Measurements from ENCODE around the gene ATP10B.

Gene ATP10B

DNA sequence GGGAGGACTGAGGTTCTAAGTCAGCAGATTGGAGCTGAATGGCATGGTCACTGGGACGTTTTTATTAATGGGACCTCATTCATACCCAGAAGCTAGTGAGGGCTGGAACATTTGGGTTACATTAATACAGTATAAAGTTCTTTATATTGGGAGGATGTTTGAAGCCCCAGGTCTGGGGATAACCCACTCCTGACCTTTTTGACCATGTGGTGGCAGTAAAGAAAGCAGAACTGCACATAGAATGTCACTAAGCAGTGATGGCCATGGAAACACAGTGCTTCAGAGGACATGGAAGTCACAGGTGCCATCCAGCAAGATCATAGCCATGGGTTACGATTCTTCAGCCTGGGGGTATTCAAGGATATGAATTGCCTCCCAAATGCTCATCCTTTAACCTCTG is 176.0 kb downstream of the ATP10B start:
- no peaks in the 10 kb centered on the region for H3K4me1 ChIP-seq
- H3K9me3 ChIP-seq (ENCODE audit: control insufficient read depth, low read length): no peaks in the 10 kb centered on the region
- H3K27me3 ChIP-seq (ENCODE audit: control insufficient read depth, insufficient read depth, low read length): no peaks in the 10 kb centered on the region
- H3K4me3 ChIP-seq (ENCODE audit: low read depth, low read length): no peak overlapping the region
- H2AFZ ChIP-seq: no peak overlapping the region
- TF ChIP-seq, protein P1, sequence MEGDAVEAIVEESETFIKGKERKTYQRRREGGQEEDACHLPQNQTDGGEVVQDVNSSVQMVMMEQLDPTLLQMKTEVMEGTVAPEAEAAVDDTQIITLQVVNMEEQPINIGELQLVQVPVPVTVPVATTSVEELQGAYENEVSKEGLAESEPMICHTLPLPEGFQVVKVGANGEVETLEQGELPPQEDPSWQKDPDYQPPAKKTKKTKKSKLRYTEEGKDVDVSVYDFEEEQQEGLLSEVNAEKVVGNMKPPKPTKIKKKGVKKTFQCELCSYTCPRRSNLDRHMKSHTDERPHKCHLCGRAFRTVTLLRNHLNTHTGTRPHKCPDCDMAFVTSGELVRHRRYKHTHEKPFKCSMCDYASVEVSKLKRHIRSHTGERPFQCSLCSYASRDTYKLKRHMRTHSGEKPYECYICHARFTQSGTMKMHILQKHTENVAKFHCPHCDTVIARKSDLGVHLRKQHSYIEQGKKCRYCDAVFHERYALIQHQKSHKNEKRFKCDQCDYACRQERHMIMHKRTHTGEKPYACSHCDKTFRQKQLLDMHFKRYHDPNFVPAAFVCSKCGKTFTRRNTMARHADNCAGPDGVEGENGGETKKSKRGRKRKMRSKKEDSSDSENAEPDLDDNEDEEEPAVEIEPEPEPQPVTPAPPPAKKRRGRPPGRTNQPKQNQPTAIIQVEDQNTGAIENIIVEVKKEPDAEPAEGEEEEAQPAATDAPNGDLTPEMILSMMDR (IDR thresholded peaks at IDR 0.05): no peak
- no peaks in the 10 kb centered on the region for H3K36me3 ChIP-seq (ENCODE audit: control insufficient read depth, insufficient read depth, low read length)
- H3K79me2 ChIP-seq: no peaks in the 10 kb centered on the region
- H3K9ac ChIP-seq: no peak overlapping the region
- H3K4me2 ChIP-seq (ENCODE audit: low read length): no peak overlapping the region
- no peak overlapping the region for H3K27ac ChIP-seq

- Histone ChIP-seq H3K4me3 (ENCODE audit: low read depth, low read length) (no peak overlapping the region), H3K4me2 (ENCODE audit: low read length) (no peak overlapping the region), H3K4me1 (no peaks in the 10 kb centered on the region), H3K36me3 (ENCODE audit: control insufficient read depth, insufficient read depth, low read length) (no peaks in the 10 kb centered on the region), H3K27me3 (ENCODE audit: control insufficient read depth, insufficient read depth, low read length) (no peaks in the 10 kb centered on the region), H2AFZ (no peak overlapping the region), H3K79me2 (no peaks in the 10 kb centered on the region), H3K9ac (no peak overlapping the region), H3K9me3 (ENCODE audit: control insufficient read depth, low read length) (no peaks in the 10 kb centered on the region), H3K27ac (no peak overlapping the region)
- TF ChIP-seq, protein P1 (IDR thresholded peaks at IDR 0.05): no peak
Observed at GRCh38 chr5:160674901-160675300, 177.1 kb downstream of the ATP10B start.

GRCh38 chr5:160672521-160672920 is 179.5 kb downstream of the ATP10B start:
- H3K4me2 ChIP-seq (ENCODE audit: low read length): no peak overlapping the region
- H3K27me3 ChIP-seq (ENCODE audit: control insufficient read depth, insufficient read depth, low read length): no peaks in the 10 kb centered on the region
- TF ChIP-seq, protein P1 (IDR thresholded peaks at IDR 0.05): no peak
- H3K4me1 ChIP-seq: no peaks in the 10 kb centered on the region
- H3K36me3 ChIP-seq (ENCODE audit: control insufficient read depth, insufficient read depth, low read length): no peaks in the 10 kb centered on the region
- H3K79me2 ChIP-seq: no peaks in the 10 kb centered on the region
- no peaks in the 10 kb centered on the region for H3K9me3 ChIP-seq (ENCODE audit: control insufficient read depth, low read length)
- H3K4me3 ChIP-seq (ENCODE audit: low read depth, low read length): no peak overlapping the region
- no peak overlapping the region for H3K9ac ChIP-seq
- no peak overlapping the region for H2AFZ ChIP-seq
- H3K27ac ChIP-seq: no peak overlapping the region

- Histone ChIP-seq H3K4me3 (ENCODE audit: low read depth, low read length) (no peak overlapping the region), H3K27me3 (ENCODE audit: control insufficient read depth, insufficient read depth, low read length) (no peaks in the 10 kb centered on the region), H3K4me1 (no peaks in the 10 kb centered on the region), H3K9me3 (ENCODE audit: control insufficient read depth, low read length) (no peaks in the 10 kb centered on the region), H3K4me2 (ENCODE audit: low read length) (no peak overlapping the region), H3K36me3 (ENCODE audit: control insufficient read depth, insufficient read depth, low read length) (no peaks in the 10 kb centered on the region), H3K9ac (no peak overlapping the region), H3K27ac (no peak overlapping the region), H3K79me2 (no peaks in the 10 kb centered on the region), H2AFZ (no peak overlapping the region)
- TF ChIP-seq, protein P1 (IDR thresholded peaks at IDR 0.05): no peak
Observed at GRCh38 chr5:160668356-160668755, 183.7 kb downstream of the ATP10B start.

DNA sequence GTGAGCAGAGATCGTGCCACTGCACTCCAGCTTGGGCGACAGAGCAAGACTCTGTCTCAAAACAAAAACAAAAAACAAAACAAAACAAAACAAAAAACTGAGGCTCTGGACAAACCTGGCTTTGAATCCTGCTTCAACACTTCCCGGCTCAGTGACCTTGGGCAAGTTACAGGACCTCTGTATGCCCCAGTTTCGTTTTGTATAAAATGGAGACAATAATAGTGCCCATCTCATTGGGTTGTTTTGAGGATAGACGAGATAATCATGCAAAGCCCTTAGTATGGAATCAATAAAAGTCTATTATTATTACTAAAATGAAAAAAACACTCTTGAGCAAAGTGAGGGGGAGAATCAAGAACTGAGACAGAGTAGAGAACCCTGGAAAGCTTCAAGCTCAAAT is 184.9 kb downstream of the ATP10B start:
- H2AFZ ChIP-seq: no peak overlapping the region
- no peak overlapping the region for H3K4me2 ChIP-seq (ENCODE audit: low read length)
- TF ChIP-seq, protein P1 (IDR thresholded peaks at IDR 0.05): no peak
- no peaks in the 10 kb centered on the region for H3K9me3 ChIP-seq (ENCODE audit: control insufficient read depth, low read length)
- no peaks in the 10 kb centered on the region for H3K27me3 ChIP-seq (ENCODE audit: control insufficient read depth, insufficient read depth, low read length)
- H3K36me3 ChIP-seq (ENCODE audit: control insufficient read depth, insufficient read depth, low read length): no peaks in the 10 kb centered on the region
- H3K4me1 ChIP-seq: no peaks in the 10 kb centered on the region
- no peaks in the 10 kb centered on the region for H3K79me2 ChIP-seq
- H3K27ac ChIP-seq: no peak overlapping the region
- no peak overlapping the region for H3K9ac ChIP-seq
- no peak overlapping the region for H3K4me3 ChIP-seq (ENCODE audit: low read depth, low read length)
